Osteoblast (primary cell): ENCODE data around the gene NEMP2. TPM values are rescaled to one million over a fixed set of nuclear protein-coding genes. Genes with fewer than 3 reads are reported as not detected.

Source experiments
- DNase-seq: peaks from one replicate; pipeline ENCODE4 v3.0.0; 2011; ENCODE audit warnings: low spot score, mixed read lengths; ENCODE audit not compliant: insufficient read length; ENCODE audit errors: missing footprints
- H2AFZ ChIP-seq: 2 replicates; pipeline ENCODE4 v1.6.0; 2011; ENCODE audit warnings: mild to moderate bottlenecking, low read length
- H3K27ac ChIP-seq: 2 replicates; pipeline ENCODE4 v1.5.1; 2011; ENCODE audit warnings: mild to moderate bottlenecking, low read depth, low read length, moderate library complexity
- H3K27me3 ChIP-seq: 2 replicates; pipeline ENCODE4 v1.6.0; 2012; ENCODE audit warnings: mild to moderate bottlenecking, control low read depth, inconsistent platforms, low read length, moderate library complexity; ENCODE audit not compliant: insufficient read depth
- H3K36me3 ChIP-seq: 2 replicates; pipeline ENCODE4 v1.5.1; 2011; ENCODE audit warnings: mild to moderate bottlenecking, low read length, control low read depth, moderate library complexity; ENCODE audit not compliant: insufficient read depth
- H3K4me1 ChIP-seq: 2 replicates; pipeline ENCODE4 v1.5.1; 2011; ENCODE audit warnings: mild to moderate bottlenecking, low read length, control low read depth, moderate library complexity; ENCODE audit not compliant: insufficient read depth
- H3K4me2 ChIP-seq: 2 replicates; pipeline ENCODE4 v1.6.0; 2011; ENCODE audit warnings: mild to moderate bottlenecking, low read length; ENCODE audit not compliant: insufficient read depth
- H3K4me3 ChIP-seq: fragments of 200-600 bp; sonication (generic); 3 replicates; pipeline ENCODE4 v1.5.1; 2012; ENCODE audit warnings: mild to moderate bottlenecking, low read length, inconsistent platforms; ENCODE audit not compliant: insufficient read depth
- H3K79me2 ChIP-seq: 2 replicates; pipeline ENCODE4 v1.6.0; 2012; ENCODE audit warnings: mild to moderate bottlenecking, low read length, control low read depth, inconsistent platforms; ENCODE audit not compliant: insufficient read depth
- H3K9me3 ChIP-seq: 2 replicates; pipeline ENCODE4 v1.5.1; 2011; ENCODE audit warnings: low read depth, low read length, control low read depth
- H4K20me1 ChIP-seq: 2 replicates; pipeline ENCODE4 v1.6.0; 2012; ENCODE audit warnings: mild to moderate bottlenecking, low read length, control low read depth; ENCODE audit not compliant: insufficient read depth
- CTCF ChIP-seq: IDR thresholded peaks from 2 replicates; pipeline ENCODE4 v1.5.1; 2011; ENCODE audit warnings: mild to moderate bottlenecking, low read depth, low read length, moderate library complexity; ENCODE audit errors: extremely low read depth
- total RNA-seq: library from RNA; depleted of rRNA; stranded (reverse); fragments of >200 nt; gene quantifications from 2 replicates; pipeline ENCODE4 v1.2.3, GENCODE V29; 2012

Gene NEMP2
- 3.8 and 4.7 TPM in 2 replicates for total RNA-seq

- Histone ChIP-seq H3K79me2 (peaks cover 4% of the 10 kb centered on the region), H3K4me1 (peaks cover 26% of the 10 kb centered on the region), H3K4me2 (peak within 1 kb of the TSS; percentile 93), H4K20me1 (no peaks in the 10 kb centered on the region), H3K27ac (peak within 1 kb of the TSS; percentile 77), H3K4me3 (peak within 1 kb of the TSS; percentile 80), H2AFZ (peak within 1 kb of the TSS; percentile 98), H3K9me3 (no peaks in the 10 kb centered on the region), H3K36me3 (no peaks in the 10 kb centered on the region), H3K27me3 (no peaks in the 10 kb centered on the region)
- peak; percentile 94 for DNase-seq
- no peak for TF ChIP-seq CTCF
Observed at GRCh38 chr2:190534310-190535120, at the start of gene NEMP2. NEMP2 (minus strand) TSS chr2:190534722; CDS start chr2:190534655, 67 bp downstream.

- no peak overlapping the region for H2AFZ ChIP-seq
- H3K4me2 ChIP-seq = no peak overlapping the region
- H3K9me3 ChIP-seq = no peaks in the 10 kb centered on the region
- H3K4me3 ChIP-seq = no peak overlapping the region
- H3K4me1 ChIP-seq = peaks cover 6% of the 10 kb centered on the region
- H3K36me3 ChIP-seq = no peaks in the 10 kb centered on the region
- H3K79me2 ChIP-seq = no peaks in the 10 kb centered on the region
- no peaks in the 10 kb centered on the region for H3K27me3 ChIP-seq
- H4K20me1 ChIP-seq = no peaks in the 10 kb centered on the region
- DNase-seq = no peak
- no peak for TF ChIP-seq CTCF
- H3K27ac ChIP-seq = no peak overlapping the region
Observed at GRCh38 chr2:190583507-190584337, 49.2 kb upstream of the NEMP2 start.

- Histone ChIP-seq H3K9me3 (no peaks in the 10 kb centered on the region), H3K4me2 (no peak overlapping the region), H3K36me3 (no peaks in the 10 kb centered on the region), H4K20me1 (no peaks in the 10 kb centered on the region), H3K79me2 (no peaks in the 10 kb centered on the region), H3K27me3 (no peaks in the 10 kb centered on the region), H3K27ac (no peak overlapping the region), H3K4me3 (no peak overlapping the region), H3K4me1 (peaks cover 14% of the 10 kb centered on the region), H2AFZ (no peak overlapping the region)
- no peak for DNase-seq
- no peak for TF ChIP-seq CTCF
Observed at GRCh38 chr2:190582736-190583506, 48.4 kb upstream of the NEMP2 start.
